GM10248 (cell line): Measurements from ENCODE around the gene GPN3.
"Not testable (repeated sequence)": the region's sequence is repeated elsewhere in the genome, so short reads cannot be mapped to it uniquely, and the experiment has no call there.

Source experiments
- CTCF ChIA-PET: fragments of 300-600 bp; sonication (Branson Sonifier 250); formaldehyde crosslinking; extraction: SDS; loops from one replicate; lab custom pipeline; 2021; ENCODE audit warnings: antibody characterized with exemption; lab: Yijun Ruan, JAX
- POLR2A ChIA-PET: fragments of 350-650 bp; sonication (Branson Sonifier 250); formaldehyde crosslinking; extraction: SDS; loops from one replicate; lab custom pipeline; 2020; ENCODE audit warnings: antibody characterized with exemption; lab: Yijun Ruan, JAX
- DNase-seq: peaks from one replicate; pipeline ENCODE4 v3.0.0; 2012; ENCODE audit errors: extremely low spot score
- CTCF ChIP-seq: IDR thresholded peaks from 2 replicates; pipeline ENCODE4 v1.5.1; 2012; ENCODE audit warnings: mild to moderate bottlenecking, low read depth; ENCODE audit errors: extremely low read depth, missing control alignments, control extremely low read depth

GPN3 gene

GRCh38 chr12:110426406-110426805 lies 41.7 kb downstream of the GPN3 start:
- no peak for TF ChIP-seq CTCF
- DNase-seq: no peak
- ChIA-PET POLR2A (interaction anchor here (0.7 kb wide), 1 partner anchor 67 kb away, joined by 4 read pairs; no protein-coding TSS in a partner anchor), CTCF (interaction anchor here (1.4 kb wide), 2 partner anchors 20 to 173 kb away, joined by 3 to 4 read pairs; no protein-coding TSS in a partner anchor)

DNA sequence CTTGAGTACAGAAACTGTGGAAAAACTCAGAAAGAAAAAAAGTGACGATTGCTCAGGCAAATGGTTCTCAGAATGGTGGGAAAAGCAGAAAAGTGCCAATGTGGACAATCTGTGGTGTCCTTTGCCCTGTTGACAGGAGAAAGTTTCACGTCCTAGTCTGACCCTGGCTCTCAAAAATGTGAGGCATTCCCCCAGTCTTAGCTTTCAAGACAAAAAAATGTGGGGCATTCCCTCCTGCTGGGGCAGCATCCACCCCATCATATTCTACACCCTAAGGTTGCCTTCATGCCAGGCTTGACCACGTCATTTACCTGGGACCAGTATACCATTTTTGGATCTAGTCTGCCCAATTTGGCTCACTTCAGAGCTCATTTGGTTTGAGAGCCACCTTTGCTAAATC lies 43.8 kb downstream of the GPN3 start:
- ChIA-PET POLR2A (no interaction called here), CTCF (interaction anchor here (1.3 kb wide), 1 partner anchor 13 kb away, joined by 4 read pairs; no protein-coding TSS in a partner anchor)
- TF ChIP-seq CTCF: no peak
- no peak for DNase-seq

- ChIA-PET CTCF (interaction anchor here (1.9 to 4.1 kb wide), 2 partner anchors 10 to 29 kb away, joined by 4 to 36 read pairs; partner anchors contain the start of gene ARPC3), POLR2A (interaction anchor here (0.5 to 1.2 kb wide), 2 partner anchors 9 to 27 kb away, joined by 4 to 14 read pairs; no protein-coding TSS in a partner anchor)
- no peak for TF ChIP-seq CTCF
- DNase-seq: no peak
These were observed 46.4 kb downstream of the GPN3 start for GRCh38 chr12:110421701-110422100.

DNA sequence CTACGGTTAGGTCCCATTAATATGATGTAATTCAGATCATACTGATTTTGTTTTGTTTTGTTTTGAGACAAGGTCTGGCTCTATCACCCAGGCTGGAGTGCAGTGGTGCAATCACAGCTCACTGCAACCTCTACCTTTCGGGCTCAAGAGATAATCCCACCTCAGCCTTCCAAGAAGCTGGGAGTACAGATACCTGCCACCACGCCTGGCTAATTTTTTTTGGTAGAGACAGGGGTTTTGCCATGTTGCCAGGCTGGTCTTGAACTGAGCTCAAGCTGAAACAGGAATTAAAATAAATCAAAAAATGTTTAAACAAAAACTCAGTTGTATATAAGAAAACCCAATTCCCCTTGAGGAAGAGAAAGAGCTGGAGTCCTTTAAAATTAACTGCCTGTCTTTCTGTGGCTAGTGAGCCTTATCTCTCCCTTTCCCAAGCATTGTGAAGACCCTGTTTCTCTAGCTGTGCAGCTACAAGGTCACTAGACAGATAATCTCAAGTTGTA lies 46.8 kb downstream of the GPN3 start:
- no peak for DNase-seq
- TF ChIP-seq CTCF: no peak
- ChIA-PET POLR2A (interaction anchor here (0.5 to 1.2 kb wide), 2 partner anchors 10 to 27 kb away, joined by 4 to 14 read pairs; no protein-coding TSS in a partner anchor), CTCF (interaction anchor here (1.0 to 4.1 kb wide), 3 partner anchors 10 to 71 kb away, joined by 4 to 36 read pairs (median 4); partner anchors contain the start of gene ARPC3)

GRCh38 chr12:110420644-110421043 lies 47.4 kb downstream of the GPN3 start:
- DNase-seq, POLR2A ChIA-PET: not testable (repeated sequence)
- CTCF ChIA-PET: interaction anchor here (0.8 to 4.1 kb wide), 3 partner anchors 11 to 321 kb away, joined by 3 to 36 read pairs (median 4); no protein-coding TSS in a partner anchor

DNA sequence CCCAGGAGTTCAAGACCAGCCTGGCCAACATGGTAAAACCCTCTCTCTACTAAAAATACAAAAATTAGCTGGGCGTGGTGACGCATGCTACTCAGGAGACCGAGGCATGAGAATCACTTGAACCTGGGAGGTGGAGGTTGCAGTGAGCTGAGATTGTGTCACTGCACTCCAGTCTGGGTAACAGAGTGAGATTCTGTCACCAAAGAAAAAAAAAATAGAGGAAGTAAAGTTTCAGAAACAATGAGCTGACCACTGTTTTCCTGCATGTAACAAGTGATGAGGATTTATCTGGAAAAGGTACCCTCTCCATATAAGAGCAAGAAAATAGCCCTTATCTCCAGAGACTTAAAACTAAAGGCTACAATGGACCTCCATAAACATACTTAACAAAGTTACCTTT lies 50.9 kb downstream of the GPN3 start:
- DNase-seq, POLR2A ChIA-PET: not testable (repeated sequence)
- CTCF ChIA-PET: interaction anchor here (1.2 to 3.4 kb wide), 3 partner anchors 14 to 69 kb away, joined by 3 to 20 read pairs (median 3); partner anchors contain the start of gene ARPC3

DNA sequence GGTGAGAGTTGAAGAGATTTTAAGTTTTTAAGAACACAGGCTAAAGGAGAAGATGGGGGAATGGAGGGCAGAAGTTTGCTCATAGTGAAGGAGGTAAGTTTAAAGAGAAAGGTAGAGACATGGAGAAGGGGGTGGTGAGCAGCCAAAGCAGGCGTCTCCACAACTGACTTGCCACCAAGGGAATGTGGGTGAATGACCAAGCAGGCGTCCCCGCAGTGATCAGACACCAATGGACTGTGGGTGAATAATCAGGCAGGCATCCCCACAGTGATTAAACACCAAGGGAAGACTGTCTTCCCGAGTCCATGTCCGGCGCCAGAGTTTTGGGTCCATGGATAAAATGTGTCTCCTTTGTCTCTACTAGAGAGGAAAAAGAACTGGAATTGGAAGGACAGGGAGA lies 58.0 kb downstream of the GPN3 start:
- CTCF ChIA-PET: not testable (repeated sequence)

DNA sequence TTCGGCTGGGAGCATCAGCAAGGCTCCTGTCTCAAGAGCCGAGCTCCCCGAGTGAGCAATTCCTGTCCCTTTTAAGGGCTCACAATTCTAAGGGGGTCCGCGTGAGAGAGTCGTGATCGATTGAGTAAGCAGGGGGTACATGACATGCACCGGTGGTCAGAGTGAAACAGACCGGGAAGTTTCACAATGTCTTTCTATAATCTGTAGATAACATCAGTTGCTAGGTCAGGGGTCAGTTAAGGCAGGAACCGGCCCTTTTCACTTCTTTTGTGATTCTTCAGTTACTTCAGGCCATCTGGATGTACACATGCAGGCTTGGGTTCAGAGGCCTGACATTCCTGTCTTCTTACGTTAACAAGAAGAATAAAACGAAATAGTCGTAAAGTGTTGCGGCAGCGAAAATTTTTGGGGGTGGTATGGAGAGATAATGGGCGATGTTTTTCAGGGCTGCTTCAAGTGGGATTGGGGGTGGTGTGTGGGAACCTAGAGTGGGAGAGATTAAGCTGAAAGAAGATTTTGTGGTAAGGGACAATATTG lies 62.9 kb downstream of the GPN3 start:
- DNase-seq, POLR2A ChIA-PET: not testable (repeated sequence)
- CTCF ChIA-PET: interaction anchor here (0.7 to 1.3 kb wide), 3 partner anchors 11 to 26 kb away, joined by 3 to 5 read pairs (median 4); no protein-coding TSS in a partner anchor

More for the DNA sequence above, 58.0 kb downstream of the GPN3 start:
- DNase-seq, POLR2A ChIA-PET: not testable (repeated sequence)
